ENCODE results near the gene UMODL1.

DNA sequence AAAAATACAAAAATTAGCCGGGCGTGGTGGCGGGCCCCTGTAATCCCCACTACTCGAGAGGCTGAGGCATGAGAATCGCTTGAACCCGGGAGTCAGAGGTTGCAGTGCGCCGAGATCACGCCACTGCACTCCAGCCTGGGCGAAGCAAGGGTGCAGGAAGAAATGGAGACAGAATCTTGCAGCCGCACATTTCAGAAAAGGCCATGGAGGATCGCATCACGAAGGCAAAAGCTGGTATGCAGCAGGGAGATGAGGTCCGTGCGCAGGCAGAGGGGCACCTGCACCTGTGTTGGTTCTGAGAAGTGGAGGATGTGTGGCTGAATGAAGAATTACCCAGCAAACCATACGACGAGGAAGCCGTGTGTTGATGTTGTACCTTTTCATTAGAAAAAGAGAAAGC is 94.8 kb downstream of the UMODL1 start:
- TF ChIP-seq, protein P1, sequence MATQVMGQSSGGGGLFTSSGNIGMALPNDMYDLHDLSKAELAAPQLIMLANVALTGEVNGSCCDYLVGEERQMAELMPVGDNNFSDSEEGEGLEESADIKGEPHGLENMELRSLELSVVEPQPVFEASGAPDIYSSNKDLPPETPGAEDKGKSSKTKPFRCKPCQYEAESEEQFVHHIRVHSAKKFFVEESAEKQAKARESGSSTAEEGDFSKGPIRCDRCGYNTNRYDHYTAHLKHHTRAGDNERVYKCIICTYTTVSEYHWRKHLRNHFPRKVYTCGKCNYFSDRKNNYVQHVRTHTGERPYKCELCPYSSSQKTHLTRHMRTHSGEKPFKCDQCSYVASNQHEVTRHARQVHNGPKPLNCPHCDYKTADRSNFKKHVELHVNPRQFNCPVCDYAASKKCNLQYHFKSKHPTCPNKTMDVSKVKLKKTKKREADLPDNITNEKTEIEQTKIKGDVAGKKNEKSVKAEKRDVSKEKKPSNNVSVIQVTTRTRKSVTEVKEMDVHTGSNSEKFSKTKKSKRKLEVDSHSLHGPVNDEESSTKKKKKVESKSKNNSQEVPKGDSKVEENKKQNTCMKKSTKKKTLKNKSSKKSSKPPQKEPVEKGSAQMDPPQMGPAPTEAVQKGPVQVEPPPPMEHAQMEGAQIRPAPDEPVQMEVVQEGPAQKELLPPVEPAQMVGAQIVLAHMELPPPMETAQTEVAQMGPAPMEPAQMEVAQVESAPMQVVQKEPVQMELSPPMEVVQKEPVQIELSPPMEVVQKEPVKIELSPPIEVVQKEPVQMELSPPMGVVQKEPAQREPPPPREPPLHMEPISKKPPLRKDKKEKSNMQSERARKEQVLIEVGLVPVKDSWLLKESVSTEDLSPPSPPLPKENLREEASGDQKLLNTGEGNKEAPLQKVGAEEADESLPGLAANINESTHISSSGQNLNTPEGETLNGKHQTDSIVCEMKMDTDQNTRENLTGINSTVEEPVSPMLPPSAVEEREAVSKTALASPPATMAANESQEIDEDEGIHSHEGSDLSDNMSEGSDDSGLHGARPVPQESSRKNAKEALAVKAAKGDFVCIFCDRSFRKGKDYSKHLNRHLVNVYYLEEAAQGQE (IDR thresholded peaks at IDR 0.05; ENCODE audit: insufficient replicate concordance, low read depth) = no peak
- TF ChIP-seq, protein P2, sequence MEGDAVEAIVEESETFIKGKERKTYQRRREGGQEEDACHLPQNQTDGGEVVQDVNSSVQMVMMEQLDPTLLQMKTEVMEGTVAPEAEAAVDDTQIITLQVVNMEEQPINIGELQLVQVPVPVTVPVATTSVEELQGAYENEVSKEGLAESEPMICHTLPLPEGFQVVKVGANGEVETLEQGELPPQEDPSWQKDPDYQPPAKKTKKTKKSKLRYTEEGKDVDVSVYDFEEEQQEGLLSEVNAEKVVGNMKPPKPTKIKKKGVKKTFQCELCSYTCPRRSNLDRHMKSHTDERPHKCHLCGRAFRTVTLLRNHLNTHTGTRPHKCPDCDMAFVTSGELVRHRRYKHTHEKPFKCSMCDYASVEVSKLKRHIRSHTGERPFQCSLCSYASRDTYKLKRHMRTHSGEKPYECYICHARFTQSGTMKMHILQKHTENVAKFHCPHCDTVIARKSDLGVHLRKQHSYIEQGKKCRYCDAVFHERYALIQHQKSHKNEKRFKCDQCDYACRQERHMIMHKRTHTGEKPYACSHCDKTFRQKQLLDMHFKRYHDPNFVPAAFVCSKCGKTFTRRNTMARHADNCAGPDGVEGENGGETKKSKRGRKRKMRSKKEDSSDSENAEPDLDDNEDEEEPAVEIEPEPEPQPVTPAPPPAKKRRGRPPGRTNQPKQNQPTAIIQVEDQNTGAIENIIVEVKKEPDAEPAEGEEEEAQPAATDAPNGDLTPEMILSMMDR (IDR thresholded peaks at IDR 0.05; ENCODE audit: insufficient read depth, low read length) = no peak
- no peak for TF ChIP-seq POLR2AphosphoS5 (IDR thresholded peaks at IDR 0.05; ENCODE audit: low read depth)
